Left ventricle myocardium inferior (tissue), 1 donor: ENCODE results near the gene PLK5. TPM values are rescaled to one million over a fixed set of nuclear protein-coding genes. Genes with fewer than 3 reads are reported as not detected.

Source experiments
- DNase-seq: peaks from one replicate; pipeline ENCODE4 v3.0.0-alpha.2; 2020
- H3K27ac ChIP-seq: fragments of 200-600 bp; replicated peaks from 2 replicates; pipeline ENCODE4 v1.8.0; 2021
- H3K27me3 ChIP-seq: fragments of 200-600 bp; 2 replicates; pipeline ENCODE4 v1.8.0; 2021; ENCODE audit warnings: low read depth
- H3K36me3 ChIP-seq: fragments of 200-600 bp; 2 replicates; pipeline ENCODE4 v1.8.0; 2021
- H3K4me1 ChIP-seq: fragments of 200-600 bp; 2 replicates; pipeline ENCODE4 v1.8.0; 2021
- H3K4me3 ChIP-seq: fragments of 200-600 bp; 2 replicates; pipeline ENCODE4 v1.8.0; 2021; ENCODE audit warnings: mild to moderate bottlenecking, moderate library complexity
- H3K9me3 ChIP-seq: fragments of 200-600 bp; replicated peaks from 2 replicates; pipeline ENCODE4 v1.8.0; 2021
- intact Hi-C: fragments of 100-400 bp; cut with micrococcal nuclease; formaldehyde crosslinking; loops from one replicate; pipeline ENCODE4 v1.11.0; 2022
- total RNA-seq: library from RNA; stranded (reverse); fragmentation: NEBNext Ultra II Directional; extraction: Animal tissue kit (Norgen Biotek cat#: 25700); gene quantifications from one replicate; pipeline ENCODE4 v1.2.1, GENCODE V29; 2021
- TF ChIP-seq, protein P1 (sequence below): fragments of 200-600 bp; IDR thresholded peaks from 2 replicates; pipeline ENCODE4 v1.8.0; 2021; ENCODE audit warnings: antibody characterized with exemption, mild to moderate bottlenecking, borderline replicate concordance
- donor health status: DM: no; HTN: yes; CAD: no; lungs with severe emphysema.

PLK5 gene
- total RNA-seq, 1 donor from 2014 or later: not detected

DNA sequence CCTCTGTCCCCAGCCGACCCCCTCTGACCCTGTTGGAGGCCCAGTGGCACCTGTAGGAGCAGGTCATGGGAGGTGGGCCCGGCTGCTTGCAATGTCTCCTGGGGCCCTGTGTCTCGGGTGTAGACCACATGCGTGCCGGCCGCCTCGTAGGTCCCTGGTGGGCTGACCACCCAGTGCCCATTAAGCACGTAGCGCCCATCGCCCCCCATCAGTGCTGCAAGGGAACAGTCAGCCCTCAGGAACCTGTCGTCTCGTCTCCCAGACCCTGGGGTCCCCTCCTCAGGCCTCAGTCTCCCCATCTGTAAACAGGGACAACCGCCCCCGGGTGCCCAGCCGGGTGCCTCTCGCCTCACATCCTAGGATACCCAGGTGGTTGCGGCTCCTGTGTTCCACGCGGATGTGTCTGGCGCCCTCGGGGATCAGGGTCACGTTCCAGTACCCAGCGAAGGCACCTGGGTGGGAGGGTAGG lies 16.7 kb upstream of the PLK5 start:
- peak overlapping the region; percentile 88 for H3K27ac ChIP-seq

DNA sequence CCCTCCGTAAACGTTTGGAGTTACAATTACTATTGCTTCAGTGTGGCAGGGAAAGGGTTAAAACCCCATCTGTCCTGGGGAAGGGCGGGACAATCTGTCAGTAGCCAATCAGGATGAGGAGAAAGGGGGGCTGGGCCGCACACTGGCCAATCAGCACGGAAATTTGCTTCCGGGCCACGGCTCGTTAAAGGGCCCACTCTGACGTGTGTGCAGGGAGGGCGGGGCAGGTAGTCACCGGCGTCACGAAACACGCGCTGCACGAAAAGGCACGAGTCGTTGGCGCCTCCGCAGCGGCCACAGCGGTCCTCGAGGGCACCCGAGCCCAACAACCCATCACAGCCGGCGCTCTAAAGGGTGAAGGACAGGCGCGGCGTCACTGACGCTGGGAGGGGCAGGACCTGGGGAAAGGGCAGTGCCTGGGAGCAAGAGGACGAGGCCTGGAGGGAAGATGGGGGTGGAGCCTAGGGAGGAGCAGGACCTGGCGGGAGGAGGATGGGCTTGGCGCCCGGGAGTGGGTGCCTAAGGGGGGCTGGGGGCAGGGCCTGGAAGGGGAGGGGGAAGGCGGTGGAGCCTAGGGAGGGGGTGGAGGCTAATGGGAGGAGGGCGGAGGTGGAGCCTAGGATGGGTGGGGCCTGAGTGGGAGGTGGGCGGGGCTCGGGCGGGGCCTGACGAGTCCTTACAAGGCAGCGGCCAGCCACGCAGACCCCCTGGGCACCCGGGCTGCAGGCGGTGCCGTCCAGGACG lies 15.9 kb upstream of the PLK5 start:
- TF ChIP-seq, protein P1, sequence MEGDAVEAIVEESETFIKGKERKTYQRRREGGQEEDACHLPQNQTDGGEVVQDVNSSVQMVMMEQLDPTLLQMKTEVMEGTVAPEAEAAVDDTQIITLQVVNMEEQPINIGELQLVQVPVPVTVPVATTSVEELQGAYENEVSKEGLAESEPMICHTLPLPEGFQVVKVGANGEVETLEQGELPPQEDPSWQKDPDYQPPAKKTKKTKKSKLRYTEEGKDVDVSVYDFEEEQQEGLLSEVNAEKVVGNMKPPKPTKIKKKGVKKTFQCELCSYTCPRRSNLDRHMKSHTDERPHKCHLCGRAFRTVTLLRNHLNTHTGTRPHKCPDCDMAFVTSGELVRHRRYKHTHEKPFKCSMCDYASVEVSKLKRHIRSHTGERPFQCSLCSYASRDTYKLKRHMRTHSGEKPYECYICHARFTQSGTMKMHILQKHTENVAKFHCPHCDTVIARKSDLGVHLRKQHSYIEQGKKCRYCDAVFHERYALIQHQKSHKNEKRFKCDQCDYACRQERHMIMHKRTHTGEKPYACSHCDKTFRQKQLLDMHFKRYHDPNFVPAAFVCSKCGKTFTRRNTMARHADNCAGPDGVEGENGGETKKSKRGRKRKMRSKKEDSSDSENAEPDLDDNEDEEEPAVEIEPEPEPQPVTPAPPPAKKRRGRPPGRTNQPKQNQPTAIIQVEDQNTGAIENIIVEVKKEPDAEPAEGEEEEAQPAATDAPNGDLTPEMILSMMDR: no peak
- peak overlapping the region; percentile 88 for H3K27ac ChIP-seq
- DNase-seq: peak; percentile 92
- H3K9me3 ChIP-seq: no peaks in the 10 kb centered on the region
- peak overlapping the region; percentile 60 for H3K4me3 ChIP-seq
- peaks cover 42% of the 10 kb centered on the region for H3K27me3 ChIP-seq
- intact Hi-C loops: no loop called here
- H3K4me1 ChIP-seq: peaks cover 59% of the 10 kb centered on the region
- H3K36me3 ChIP-seq: peaks cover 5% of the 10 kb centered on the region

More for the DNA sequence above, 16.7 kb upstream of the PLK5 start:
- peaks cover 42% of the 10 kb centered on the region for H3K27me3 ChIP-seq
- no peak for DNase-seq
- intact Hi-C loops: no loop called here
- TF ChIP-seq, protein P1: no peak
- H3K4me1 ChIP-seq: peaks cover 55% of the 10 kb centered on the region
- H3K36me3 ChIP-seq: peaks cover 5% of the 10 kb centered on the region
- H3K4me3 ChIP-seq: peak overlapping the region; percentile 60
- no peaks in the 10 kb centered on the region for H3K9me3 ChIP-seq

DNA sequence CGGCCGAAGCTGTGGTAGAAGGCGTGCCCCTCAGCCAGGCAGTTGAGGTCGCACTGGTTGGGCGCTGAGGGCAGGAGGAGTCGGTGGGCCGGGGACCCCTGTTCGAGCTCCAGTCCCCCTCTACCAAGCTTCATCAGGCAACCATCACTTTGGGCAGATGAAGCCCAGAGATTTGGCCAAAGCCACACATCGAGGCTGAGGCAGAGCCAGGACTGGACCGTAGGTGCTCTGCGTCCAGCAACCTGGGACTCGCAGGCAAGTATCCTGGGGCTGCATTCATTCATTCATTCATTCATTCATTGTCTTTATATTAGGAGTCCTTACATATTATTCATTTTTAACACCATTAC lies 15.4 kb upstream of the PLK5 start:
- Histone ChIP-seq H3K4me3 (peak overlapping the region; percentile 60), H3K27ac (peak overlapping the region; percentile 88), H3K27me3 (peaks cover 41% of the 10 kb centered on the region), H3K36me3 (peaks cover 5% of the 10 kb centered on the region), H3K9me3 (no peaks in the 10 kb centered on the region), H3K4me1 (peaks cover 58% of the 10 kb centered on the region)
- TF ChIP-seq, protein P1: no peak
- no peak for DNase-seq
- intact Hi-C loops: no loop called here

DNA sequence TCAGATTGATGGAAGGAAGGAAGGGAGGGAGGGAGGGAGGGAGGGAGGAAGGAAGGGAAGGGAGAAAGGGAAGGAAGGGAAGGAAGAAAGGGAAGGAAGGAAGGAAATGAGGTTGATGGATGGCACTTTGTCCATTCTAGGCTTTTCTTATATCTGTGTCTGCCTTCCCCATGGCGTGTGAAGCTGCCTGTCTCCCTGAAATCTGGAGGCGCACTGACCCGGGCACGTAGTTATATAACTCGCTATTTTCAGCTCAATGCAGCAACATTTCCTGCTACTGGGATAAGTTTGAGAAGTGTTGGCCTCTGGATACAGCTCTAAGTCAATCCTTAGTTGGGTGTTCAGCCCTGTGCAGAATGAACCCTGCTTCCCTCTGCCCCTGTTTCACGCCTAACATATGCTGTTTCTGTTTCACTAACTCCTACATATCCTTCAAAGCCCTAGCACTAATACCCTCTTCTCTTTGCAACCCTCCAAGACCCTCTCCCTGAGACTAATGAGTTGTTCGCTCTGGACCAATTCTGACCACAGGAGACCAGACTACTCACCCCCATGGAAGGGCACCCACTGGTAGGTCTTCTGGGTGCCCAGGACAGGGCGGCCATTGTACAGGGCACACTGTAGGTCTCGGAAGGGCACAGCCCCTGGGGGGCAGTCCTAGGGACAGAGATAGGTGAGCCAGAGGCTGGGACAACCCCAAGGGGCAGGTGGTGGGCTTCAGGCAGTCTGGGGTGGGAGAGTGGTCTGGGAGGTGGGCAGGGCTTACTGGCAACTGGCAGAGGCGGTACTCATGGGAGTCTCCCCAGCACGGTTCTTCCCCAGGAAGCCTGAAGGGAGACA lies 14.1 kb upstream of the PLK5 start:
- intact Hi-C loops: no loop called here
- peaks cover 45% of the 10 kb centered on the region for H3K27me3 ChIP-seq
- peaks cover 57% of the 10 kb centered on the region for H3K4me1 ChIP-seq
- TF ChIP-seq, protein P1: no peak
- H3K9me3 ChIP-seq: no peaks in the 10 kb centered on the region
- no peak for DNase-seq
- peaks cover 5% of the 10 kb centered on the region for H3K36me3 ChIP-seq
- peak overlapping the region; percentile 27 for H3K27ac ChIP-seq
- H3K4me3 ChIP-seq: no peak overlapping the region

DNA sequence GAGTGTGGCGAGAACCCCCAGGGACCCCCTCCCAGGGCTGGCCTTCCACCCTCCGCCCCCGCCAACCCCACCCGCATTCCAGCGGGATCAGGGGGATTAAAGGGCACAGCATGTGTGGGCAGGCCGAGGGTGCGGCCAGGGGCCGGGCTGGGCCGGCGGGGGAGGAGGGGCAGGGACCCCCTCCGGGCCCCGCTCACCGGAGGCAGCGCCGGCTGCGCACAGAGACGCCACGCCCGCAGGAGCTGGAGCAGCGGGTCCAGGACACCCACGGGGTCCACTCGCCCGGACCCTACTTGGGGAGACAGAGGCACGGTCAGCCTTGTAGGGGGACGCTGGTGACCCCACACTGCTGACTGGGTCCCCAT lies 13.5 kb upstream of the PLK5 start:
- no peak for DNase-seq
- H3K4me3 ChIP-seq: no peak overlapping the region
- H3K36me3 ChIP-seq: peaks cover 2% of the 10 kb centered on the region
- peak overlapping the region; percentile 27 for H3K27ac ChIP-seq
- TF ChIP-seq, protein P1: no peak
- intact Hi-C loops: no loop called here
- peaks cover 57% of the 10 kb centered on the region for H3K4me1 ChIP-seq
- H3K27me3 ChIP-seq: peaks cover 51% of the 10 kb centered on the region
- H3K9me3 ChIP-seq: no peaks in the 10 kb centered on the region
